Brain microvascular endothelial cell (primary cell): ENCODE data around the gene CLDN14.

ENCODE experiments used
- DNase-seq: peaks from one replicate; pipeline ENCODE4 v3.0.0-alpha.2; 2020
- H3K27ac ChIP-seq: fragments of 250-450 bp; sonication (Bioruptor Pico); 2 replicates; pipeline ENCODE4 v1.5.1; 2020; ENCODE audit warnings: mild to moderate bottlenecking, moderate library complexity
- H3K27me3 ChIP-seq: fragments of 250-450 bp; sonication (Bioruptor Pico); replicated peaks from 2 replicates; pipeline ENCODE4 v1.5.1; 2020; ENCODE audit warnings: mild to moderate bottlenecking
- H3K36me3 ChIP-seq: fragments of 250-450 bp; sonication (Bioruptor Pico); replicated peaks from 2 replicates; pipeline ENCODE4 v1.5.1; 2020; ENCODE audit warnings: mild to moderate bottlenecking
- H3K4me3 ChIP-seq: 2 replicates; pipeline ENCODE4 v1.5.1; 2011; ENCODE audit warnings: low read depth, mild to moderate bottlenecking, control low read depth, low read length, moderate library complexity
- in situ Hi-C: cut with HindIII; loops from 2 replicates; pipeline ENCODE4 v1.10.0; 2017; ENCODE audit warnings: low sequenced_read_pairs, low pct_ligation_motif_present
- TF ChIP-seq, protein P1 (sequence below): IDR thresholded peaks from 2 replicates; pipeline ENCODE4 v1.5.1; 2011; ENCODE audit warnings: low read depth, mild to moderate bottlenecking, moderate library complexity, low read length, control low read depth, inconsistent platforms; ENCODE audit errors: missing control alignments

The CLDN14 gene

DNA sequence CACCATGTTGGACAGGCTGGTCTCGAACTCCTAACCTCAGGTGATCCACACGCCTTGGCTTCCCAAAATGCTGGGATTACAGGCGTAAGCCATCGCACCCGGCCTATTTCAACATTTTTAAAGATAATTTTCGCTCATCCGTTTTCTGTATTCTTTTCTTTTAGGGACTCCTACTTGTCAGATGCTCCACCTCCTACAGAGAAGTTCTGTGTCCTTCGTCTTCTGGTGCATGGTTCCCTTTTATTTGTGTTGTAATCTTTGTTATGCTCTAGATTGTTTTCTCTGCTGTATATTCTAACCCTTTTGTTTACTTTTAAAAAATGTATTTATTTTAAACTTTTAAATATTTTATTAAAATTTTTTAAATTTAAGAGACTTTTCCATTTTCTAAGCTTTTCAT lies 28.4 kb downstream of the CLDN14 start:
- Histone ChIP-seq H3K4me3 (no peak overlapping the region), H3K36me3 (no peaks in the 10 kb centered on the region), H3K27me3 (no peaks in the 10 kb centered on the region), H3K27ac (no peak overlapping the region)
- TF ChIP-seq, protein P1, sequence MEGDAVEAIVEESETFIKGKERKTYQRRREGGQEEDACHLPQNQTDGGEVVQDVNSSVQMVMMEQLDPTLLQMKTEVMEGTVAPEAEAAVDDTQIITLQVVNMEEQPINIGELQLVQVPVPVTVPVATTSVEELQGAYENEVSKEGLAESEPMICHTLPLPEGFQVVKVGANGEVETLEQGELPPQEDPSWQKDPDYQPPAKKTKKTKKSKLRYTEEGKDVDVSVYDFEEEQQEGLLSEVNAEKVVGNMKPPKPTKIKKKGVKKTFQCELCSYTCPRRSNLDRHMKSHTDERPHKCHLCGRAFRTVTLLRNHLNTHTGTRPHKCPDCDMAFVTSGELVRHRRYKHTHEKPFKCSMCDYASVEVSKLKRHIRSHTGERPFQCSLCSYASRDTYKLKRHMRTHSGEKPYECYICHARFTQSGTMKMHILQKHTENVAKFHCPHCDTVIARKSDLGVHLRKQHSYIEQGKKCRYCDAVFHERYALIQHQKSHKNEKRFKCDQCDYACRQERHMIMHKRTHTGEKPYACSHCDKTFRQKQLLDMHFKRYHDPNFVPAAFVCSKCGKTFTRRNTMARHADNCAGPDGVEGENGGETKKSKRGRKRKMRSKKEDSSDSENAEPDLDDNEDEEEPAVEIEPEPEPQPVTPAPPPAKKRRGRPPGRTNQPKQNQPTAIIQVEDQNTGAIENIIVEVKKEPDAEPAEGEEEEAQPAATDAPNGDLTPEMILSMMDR = no peak
- in situ Hi-C loops = no loop called here
- DNase-seq = no peak

DNA sequence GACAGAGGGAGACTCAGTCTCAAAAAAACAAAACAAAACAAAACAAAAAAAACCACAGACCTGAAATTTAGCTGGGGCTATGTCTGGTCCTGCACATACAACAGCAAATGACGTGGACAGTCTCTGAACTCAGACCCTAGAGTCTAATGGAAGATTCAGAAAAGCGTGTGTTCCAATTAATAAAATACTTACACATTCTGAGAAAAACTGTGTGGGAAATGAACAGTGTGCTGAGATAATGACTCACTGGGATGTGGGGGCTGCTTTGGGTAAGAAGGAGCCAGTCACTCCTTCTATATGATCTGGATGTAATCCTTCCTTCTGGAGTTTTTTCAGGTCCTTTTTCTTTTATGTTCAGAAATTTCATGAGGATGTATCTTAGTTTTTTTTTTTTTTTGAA lies 29.4 kb downstream of the CLDN14 start:
- TF ChIP-seq, protein P1 = no peak

GRCh38 chr21:36446301-36446700 lies 33.6 kb downstream of the CLDN14 start:
- DNase-seq = peak; percentile 81
- Histone ChIP-seq H3K4me3 (no peak overlapping the region), H3K36me3 (no peaks in the 10 kb centered on the region), H3K27ac (peak overlapping the region; percentile 51), H3K27me3 (no peaks in the 10 kb centered on the region)
- TF ChIP-seq, protein P1 = no peak
- in situ Hi-C loops = no loop called here

More for the DNA sequence above, 29.4 kb downstream of the CLDN14 start:
- peak overlapping the region; percentile 72 for H3K27ac ChIP-seq
- peak; percentile 57 for DNase-seq
- H3K4me3 ChIP-seq = no peak overlapping the region
- in situ Hi-C loops = no loop called here
- no peaks in the 10 kb centered on the region for H3K27me3 ChIP-seq
- H3K36me3 ChIP-seq = no peaks in the 10 kb centered on the region

GRCh38 chr21:36441715-36442114 lies 38.2 kb downstream of the CLDN14 start:
- DNase-seq = no peak
- H3K27me3 ChIP-seq = no peaks in the 10 kb centered on the region
- in situ Hi-C loops = no loop called here
- H3K27ac ChIP-seq = no peak overlapping the region
- H3K36me3 ChIP-seq = no peaks in the 10 kb centered on the region
- TF ChIP-seq, protein P1 = no peak
- H3K4me3 ChIP-seq = no peak overlapping the region

- Histone ChIP-seq H3K36me3 (no peaks in the 10 kb centered on the region), H3K4me3 (no peak overlapping the region), H3K27ac (peak overlapping the region; percentile 88), H3K27me3 (no peaks in the 10 kb centered on the region)
- peak; percentile 97 for DNase-seq
- TF ChIP-seq, protein P1 = no peak
- in situ Hi-C loops = no loop called here
These were observed 42.2 kb downstream of the CLDN14 start for GRCh38 chr21:36437745-36438128.
